GM12878 (cell line): Measurements from ENCODE around the gene PDE6B. TPM values are rescaled to one million over a fixed set of nuclear protein-coding genes. Genes with fewer than 3 reads are reported as not detected.

Experiments used
- ATAC-seq: fragments of 200-7000 bp; cut with Tn5 transposase; 3 replicates; pipeline ENCODE4 v1.9.1; 2020; ENCODE audit warnings: mild to moderate bottlenecking, moderate library complexity
- BruUV-seq: library from RNA; stranded (reverse); fragments of 400-500 nt; replicated peaks from 2 replicates; lab custom pipeline; 2021; lab: Mats Ljungman, UMichigan
- CTCF ChIA-PET: fragments of 300-600 bp; sonication (Branson Sonifier 250); formaldehyde crosslinking; extraction: SDS; loops from one replicate; lab custom pipeline; 2021; ENCODE audit warnings: inconsistent platforms; lab: Yijun Ruan, JAX
- POLR2A ChIA-PET: fragments of 350-600 bp; formaldehyde crosslinking; extraction: SDS; loops from one replicate; lab custom pipeline; 2021; ENCODE audit warnings: inconsistent platforms; lab: Charles Lee
- RAD21 ChIA-PET: fragments of 300-600 bp; sonication (Branson Sonifier 250); formaldehyde crosslinking; loops from one replicate; lab custom pipeline; 2023; ENCODE audit warnings: antibody characterized with exemption; ENCODE audit not compliant: unreplicated experiment; lab: Charles Lee
- SMC1A ChIA-PET: fragments of 300-600 bp; sonication (Branson Sonifier 250); formaldehyde crosslinking; loops from one replicate; lab custom pipeline; 2023; ENCODE audit not compliant: unreplicated experiment, uncharacterized antibody; lab: Charles Lee
- DNase-seq: peaks from one replicate; pipeline ENCODE4 v3.0.0-alpha.2; 2011; ENCODE audit warnings: low read depth, low spot score
- FAIRE-seq: peaks from 3 replicates; lab custom pipeline; 2011; peaks lifted over from hg19 to GRCh38; lab: Jason Lieb, UNC
- H2AFZ ChIP-seq: 2 replicates; pipeline ENCODE4 v1.6.0; 2011; ENCODE audit warnings: low read depth, low read length, control low read depth; ENCODE audit not compliant: control insufficient read depth
- H3K27ac ChIP-seq: 2 replicates; pipeline ENCODE4 v1.5.1; 2011; ENCODE audit warnings: control low read depth; ENCODE audit not compliant: control insufficient read depth, insufficient read depth
- H3K27me3 ChIP-seq, 2 experiments: replicated peaks in 1 of 2; 2 replicates each; pipeline versions ENCODE4 v1.6.0 to v1.6.1; 2011; ENCODE audit warnings: low read length in 1 of 2; ENCODE audit not compliant: control insufficient read depth in 2 of 2, insufficient read depth in 2 of 2
- H3K36me3 ChIP-seq, 2 experiments: 2 replicates each; pipeline ENCODE4 v1.5.1; 2011; ENCODE audit warnings: low read length in 1 of 2; ENCODE audit not compliant: control insufficient read depth in 2 of 2, insufficient read depth in 2 of 2
- H3K4me1 ChIP-seq: 2 replicates; pipeline ENCODE4 v1.6.1; 2011; ENCODE audit warnings: mild to moderate bottlenecking, low read length, moderate library complexity, mixed read lengths; ENCODE audit not compliant: control insufficient read depth, insufficient read depth
- H3K4me2 ChIP-seq: 2 replicates; pipeline ENCODE4 v1.6.0; 2011; ENCODE audit warnings: control low read depth; ENCODE audit not compliant: control insufficient read depth, insufficient read depth
- H3K4me3 ChIP-seq: fragments of 200-600 bp; sonication (generic); 2 replicates; pipeline ENCODE4 v1.5.1; 2016
- H3K79me2 ChIP-seq: 2 replicates; pipeline ENCODE4 v1.6.0; 2011; ENCODE audit warnings: low read length; ENCODE audit not compliant: control insufficient read depth, insufficient read depth
- H3K9ac ChIP-seq: 2 replicates; pipeline ENCODE4 v1.8.0; 2011; ENCODE audit warnings: low read length, control low read depth, mixed read lengths; ENCODE audit not compliant: control insufficient read depth, insufficient read depth
- H3K9me3 ChIP-seq: replicated peaks from 3 replicates; pipeline ENCODE4 v1.5.1; 2011; ENCODE audit warnings: mild to moderate bottlenecking, low read length; ENCODE audit not compliant: control insufficient read depth, insufficient read depth
- H4K20me1 ChIP-seq: 2 replicates; pipeline ENCODE4 v1.6.0; 2011; ENCODE audit not compliant: control insufficient read depth, insufficient read depth
- CHD1 ChIP-seq: IDR thresholded peaks from 2 replicates; pipeline ENCODE4 v1.6.1; 2012; ENCODE audit warnings: low read depth, low read length, improper control_type of control experiment
- MEF2A ChIP-seq: IDR thresholded peaks from 2 replicates; pipeline ENCODE4 v1.6.1; 2011; ENCODE audit warnings: low read depth, mild to moderate bottlenecking, low read length, moderate library complexity; ENCODE audit not compliant: insufficient read depth
- MEF2B ChIP-seq: fragments of 450-650 bp; IDR thresholded peaks from 2 replicates; pipeline ENCODE4 v1.6.1; 2018; ENCODE audit warnings: mild to moderate bottlenecking, moderate library complexity; ENCODE audit not compliant: partially characterized antibody, poor library complexity, severe bottlenecking
- NR2C1 ChIP-seq: fragments of 450-650 bp; IDR thresholded peaks from 2 replicates; pipeline ENCODE4 v1.6.1; 2017; ENCODE audit warnings: antibody characterized with exemption, mild to moderate bottlenecking, moderate library complexity
- NRF1 ChIP-seq: conservative IDR thresholded peaks from 2 replicates; pipeline ENCODE4 v1.6.1; 2011; ENCODE audit warnings: mild to moderate bottlenecking, low read depth, low read length, improper control_type of control experiment
- RB1 ChIP-seq: fragments of 450-650 bp; formaldehyde crosslinking; IDR thresholded peaks from 2 replicates; pipeline ENCODE4 v1.6.1; 2017; ENCODE audit warnings: mild to moderate bottlenecking, borderline replicate concordance
- RBBP5 ChIP-seq: fragments of 200-600 bp; sonication (generic); conservative IDR thresholded peaks from 2 replicates; pipeline ENCODE4 v1.6.1; 2016
- RFX5 ChIP-seq: IDR thresholded peaks from 2 replicates; pipeline ENCODE4 v1.6.1; 2011; ENCODE audit warnings: low read depth, low read length, improper control_type of control experiment
- SMAD5 ChIP-seq: IDR thresholded peaks from 2 replicates; pipeline ENCODE4 v1.6.1; 2016; ENCODE audit warnings: antibody characterized with exemption, low read depth
- SP1 ChIP-seq: IDR thresholded peaks from one replicate; pipeline ENCODE4 v1.6.1; 2011; ENCODE audit warnings: low read depth, low read length
- TCF7 ChIP-seq: IDR thresholded peaks from 2 replicates; pipeline ENCODE4 v1.6.1; 2014; ENCODE audit warnings: antibody characterized with exemption, borderline replicate concordance
- YBX1 ChIP-seq: fragments of 450-650 bp; IDR thresholded peaks from 2 replicates; pipeline ENCODE4 v1.6.1; 2016; ENCODE audit warnings: antibody characterized with exemption
- ZNF217 ChIP-seq: fragments of 450-650 bp; IDR thresholded peaks from 2 replicates; pipeline ENCODE4 v1.6.1; 2017; ENCODE audit warnings: antibody characterized with exemption, mild to moderate bottlenecking
- ZNF24 ChIP-seq: fragments of 450-650 bp; IDR thresholded peaks from 2 replicates; pipeline ENCODE4 v1.6.1; 2017; ENCODE audit warnings: antibody characterized with exemption, mild to moderate bottlenecking
- ZNF274 ChIP-seq: IDR thresholded peaks from one replicate; pipeline ENCODE4 v1.8.0; 2011; ENCODE audit not compliant: insufficient read length, insufficient read depth
- WGBS: methylation state at CpG from one replicate; pipeline ENCODE4 v1.1.6; 2016; ENCODE audit warnings: low lambda C conversion rate; ENCODE audit not compliant: insufficient replicate concordance, insufficient coverage; ENCODE audit errors: missing lambda C conversion rate; 5-methylcytosine and 5-hydroxymethylcytosine counted together
- in situ Hi-C: fragments of 300-500 bp; cut with MboI; formaldehyde crosslinking; loops from 9 replicates; pipeline ENCODE4 v1.14.3; 2018; ENCODE audit warnings: mixed read lengths
- intact Hi-C: fragments of 100-400 bp; cut with micrococcal nuclease; formaldehyde crosslinking; loops from one replicate; pipeline ENCODE4 v1.14.2; 2022; ENCODE audit not compliant: unreplicated experiment
- polyA plus RNA-seq, 11 experiments: library from polyadenylated mRNA; depleted of rRNA in 4 of 11; unstranded in 6 of 11; stranded (reverse) in 5 of 11; fragments of >200 nt; fragmentation: Nextera tagmentation in 4 of 11; fragmentation: Illumina TruSeq in 1 of 11; extraction: Ambion mirVana in 4 of 11; extraction: Trizol in 1 of 11; gene quantifications; 1 replicate in 1 of 11; 2 replicates in 10 of 11; pipeline versions ENCODE4 v1.2.1 to v1.2.3, GENCODE V29; 2011 to 2016; ENCODE audit warnings: inconsistent platforms in 2 of 11, missing spikeins in 2 of 11, low read depth in 1 of 11
- total RNA-seq, 4 experiments: library from RNA; depleted of rRNA in 3 of 4; stranded (reverse); fragments of >200 nt in 3 of 4; fragmentation: Illumina TruSeq in 1 of 4; extraction: Trizol in 1 of 4; gene quantifications; 2 replicates each; pipeline versions ENCODE4 v1.2.1 to v1.2.3, GENCODE V29; 2013 to 2021
- TF ChIP-seq, protein P1 (sequence below): fragments of 450-650 bp; IDR thresholded peaks from 2 replicates; pipeline ENCODE4 v1.6.1; 2017; ENCODE audit warnings: mild to moderate bottlenecking, moderate library complexity
- TF ChIP-seq, protein P2 (sequence below): IDR thresholded peaks from 2 replicates; pipeline ENCODE4 v1.6.1; 2011; ENCODE audit warnings: mild to moderate bottlenecking, low read depth, low read length, moderate library complexity; ENCODE audit not compliant: insufficient replicate concordance
- TF ChIP-seq, protein P3 (sequence below): IDR thresholded peaks from 2 replicates; pipeline ENCODE4 v1.6.1; 2012; ENCODE audit warnings: low read depth, low read length, improper control_type of control experiment

The PDE6B gene
- total and polyA plus RNA-seq, 10 of the 15 experiments (the other 5 are each of a cell fraction or from before 2014, with no cell fraction given), result 2.6 to 6.4 (median 3.8) TPM

DNA sequence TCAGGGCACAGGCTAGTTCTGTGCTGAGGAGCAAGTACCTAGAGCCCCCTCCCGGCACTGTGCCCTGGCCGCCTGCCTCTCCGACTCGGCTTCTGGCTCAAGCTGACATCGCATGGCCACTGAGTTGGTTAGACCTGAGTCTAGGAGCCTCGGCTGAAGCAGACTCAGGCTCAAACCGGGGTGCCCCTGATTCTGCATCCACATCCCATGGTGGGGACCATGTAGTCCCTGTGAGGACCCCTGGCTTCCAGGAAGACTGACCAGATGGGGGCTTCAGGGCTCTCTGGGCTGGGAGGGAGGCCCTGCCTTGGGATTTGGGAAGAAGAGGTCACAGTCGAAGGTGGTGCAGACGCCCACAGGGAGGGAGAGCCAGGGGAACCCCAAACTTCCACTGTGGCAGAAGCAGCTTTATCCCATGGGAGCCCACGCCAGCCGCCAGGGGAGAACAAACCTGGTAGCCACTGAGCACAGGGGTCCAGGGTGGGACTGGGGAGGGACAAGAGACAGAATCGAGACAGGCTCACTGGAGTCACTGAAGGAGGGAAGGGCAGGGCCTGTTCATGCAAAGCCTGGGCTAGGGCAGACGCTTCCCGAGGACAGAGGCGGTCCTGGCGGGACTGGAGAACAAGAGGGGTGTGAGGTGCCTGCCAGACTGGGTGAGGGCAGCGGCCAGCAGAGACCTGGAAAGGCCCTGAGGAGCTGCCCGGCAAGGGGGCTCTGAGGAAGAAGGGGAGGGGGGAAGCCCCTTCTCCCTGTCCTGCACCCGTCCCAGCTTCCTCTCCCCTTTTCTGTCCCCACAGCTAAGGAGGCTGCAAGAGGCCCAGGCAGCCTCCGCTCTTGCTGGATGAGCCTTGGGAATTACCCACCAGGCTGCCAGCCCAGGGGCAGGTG, 1.1 kb downstream of the PDE6B start:
- no peaks in the 10 kb centered on the region for H3K4me1 ChIP-seq
- no peaks in the 10 kb centered on the region for H4K20me1 ChIP-seq
- in situ Hi-C loops, result no loop called here
- no peak overlapping the region for H3K4me3 ChIP-seq
- H3K79me2 ChIP-seq, result no peaks in the 10 kb centered on the region
- ATAC-seq, result no peak
- no peak overlapping the region for H3K27ac ChIP-seq
- SMC1A ChIA-PET, result no interaction called here
- H3K4me2 ChIP-seq, result no peak overlapping the region
- DNase-seq, result no peak
- POLR2A ChIA-PET, result no interaction called here
- RAD21 ChIA-PET, result interaction anchor here (0.6 kb wide), 1 partner anchor 10 kb away, joined by 4 read pairs; no protein-coding TSS in a partner anchor
- BruUV-seq, result no TSS peak
- H3K9me3 ChIP-seq, result no peaks in the 10 kb centered on the region; the same call in 1 of the 3 replicates
- H2AFZ ChIP-seq, result no peak overlapping the region
- 37% methylated on average over 19 of the region's 20 CpGs for WGBS
- H3K36me3 ChIP-seq, result no peaks in the 10 kb centered on the region
- no peak for TF ChIP-seq ZNF217
- TF ChIP-seq NRF1, result no peak
- no peak for TF ChIP-seq SMAD5
- TF ChIP-seq MEF2A, result no peak
- TF ChIP-seq TCF7, result no peak
- no peak for TF ChIP-seq RFX5
- TF ChIP-seq, protein P1, sequence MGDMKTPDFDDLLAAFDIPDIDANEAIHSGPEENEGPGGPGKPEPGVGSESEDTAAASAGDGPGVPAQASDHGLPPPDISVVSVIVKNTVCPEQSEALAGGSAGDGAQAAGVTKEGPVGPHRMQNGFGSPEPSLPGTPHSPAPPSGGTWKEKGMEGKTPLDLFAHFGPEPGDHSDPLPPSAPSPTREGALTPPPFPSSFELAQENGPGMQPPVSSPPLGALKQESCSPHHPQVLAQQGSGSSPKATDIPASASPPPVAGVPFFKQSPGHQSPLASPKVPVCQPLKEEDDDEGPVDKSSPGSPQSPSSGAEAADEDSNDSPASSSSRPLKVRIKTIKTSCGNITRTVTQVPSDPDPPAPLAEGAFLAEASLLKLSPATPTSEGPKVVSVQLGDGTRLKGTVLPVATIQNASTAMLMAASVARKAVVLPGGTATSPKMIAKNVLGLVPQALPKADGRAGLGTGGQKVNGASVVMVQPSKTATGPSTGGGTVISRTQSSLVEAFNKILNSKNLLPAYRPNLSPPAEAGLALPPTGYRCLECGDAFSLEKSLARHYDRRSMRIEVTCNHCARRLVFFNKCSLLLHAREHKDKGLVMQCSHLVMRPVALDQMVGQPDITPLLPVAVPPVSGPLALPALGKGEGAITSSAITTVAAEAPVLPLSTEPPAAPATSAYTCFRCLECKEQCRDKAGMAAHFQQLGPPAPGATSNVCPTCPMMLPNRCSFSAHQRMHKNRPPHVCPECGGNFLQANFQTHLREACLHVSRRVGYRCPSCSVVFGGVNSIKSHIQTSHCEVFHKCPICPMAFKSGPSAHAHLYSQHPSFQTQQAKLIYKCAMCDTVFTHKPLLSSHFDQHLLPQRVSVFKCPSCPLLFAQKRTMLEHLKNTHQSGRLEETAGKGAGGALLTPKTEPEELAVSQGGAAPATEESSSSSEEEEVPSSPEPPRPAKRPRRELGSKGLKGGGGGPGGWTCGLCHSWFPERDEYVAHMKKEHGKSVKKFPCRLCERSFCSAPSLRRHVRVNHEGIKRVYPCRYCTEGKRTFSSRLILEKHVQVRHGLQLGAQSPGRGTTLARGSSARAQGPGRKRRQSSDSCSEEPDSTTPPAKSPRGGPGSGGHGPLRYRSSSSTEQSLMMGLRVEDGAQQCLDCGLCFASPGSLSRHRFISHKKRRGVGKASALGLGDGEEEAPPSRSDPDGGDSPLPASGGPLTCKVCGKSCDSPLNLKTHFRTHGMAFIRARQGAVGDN, result no peak
- TF ChIP-seq MEF2B, result no peak
- no peak for TF ChIP-seq ZNF274
- no peak for TF ChIP-seq CHD1
- no peak for TF ChIP-seq YBX1
- TF ChIP-seq, protein P2, sequence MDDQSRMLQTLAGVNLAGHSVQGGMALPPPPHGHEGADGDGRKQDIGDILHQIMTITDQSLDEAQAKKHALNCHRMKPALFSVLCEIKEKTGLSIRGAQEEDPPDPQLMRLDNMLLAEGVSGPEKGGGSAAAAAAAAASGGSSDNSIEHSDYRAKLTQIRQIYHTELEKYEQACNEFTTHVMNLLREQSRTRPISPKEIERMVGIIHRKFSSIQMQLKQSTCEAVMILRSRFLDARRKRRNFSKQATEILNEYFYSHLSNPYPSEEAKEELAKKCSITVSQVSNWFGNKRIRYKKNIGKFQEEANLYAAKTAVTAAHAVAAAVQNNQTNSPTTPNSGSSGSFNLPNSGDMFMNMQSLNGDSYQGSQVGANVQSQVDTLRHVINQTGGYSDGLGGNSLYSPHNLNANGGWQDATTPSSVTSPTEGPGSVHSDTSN, result no peak
- no peak for TF ChIP-seq RBBP5
- no peak for TF ChIP-seq ZNF24
- no peak for TF ChIP-seq NR2C1
- TF ChIP-seq, protein P3, sequence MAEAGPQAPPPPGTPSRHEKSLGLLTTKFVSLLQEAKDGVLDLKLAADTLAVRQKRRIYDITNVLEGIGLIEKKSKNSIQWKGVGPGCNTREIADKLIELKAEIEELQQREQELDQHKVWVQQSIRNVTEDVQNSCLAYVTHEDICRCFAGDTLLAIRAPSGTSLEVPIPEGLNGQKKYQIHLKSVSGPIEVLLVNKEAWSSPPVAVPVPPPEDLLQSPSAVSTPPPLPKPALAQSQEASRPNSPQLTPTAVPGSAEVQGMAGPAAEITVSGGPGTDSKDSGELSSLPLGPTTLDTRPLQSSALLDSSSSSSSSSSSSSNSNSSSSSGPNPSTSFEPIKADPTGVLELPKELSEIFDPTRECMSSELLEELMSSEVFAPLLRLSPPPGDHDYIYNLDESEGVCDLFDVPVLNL, result no peak
- TF ChIP-seq RB1, result no peak
- TF ChIP-seq SP1, result no peak
- TF ChIP-seq, all 136 proteins: peak for 0
- Histone ChIP-seq H3K27me3 (no peaks in the 10 kb centered on the region), H3K9ac (no peak overlapping the region)
- intact Hi-C loops, result no loop called here
- CTCF ChIA-PET, result no interaction called here
- FAIRE-seq, result no peak
